A549 (cell line): ENCODE data around the gene PLCB1.

Experiments
- CHD2 ChIP-seq: fragments of 150-350 bp; IDR thresholded peaks from 2 replicates; pipeline ENCODE4 v1.6.1; 2014; ENCODE audit warnings: low read length; ENCODE audit not compliant: partially characterized antibody
- CTCF ChIP-seq: fragments of >200 bp; sonication (Bioruptor Twin); formaldehyde crosslinking; IDR thresholded peaks from 3 replicates; pipeline ENCODE4 v1.5.1; 2016
- E2F6 ChIP-seq: IDR thresholded peaks from 2 replicates; pipeline ENCODE4 v1.6.1; 2012; ENCODE audit warnings: low read depth, borderline replicate concordance
- EP300 ChIP-seq, 2 experiments: fragments of >200 bp; sonication (Bioruptor Twin); formaldehyde crosslinking; IDR thresholded peaks; 2 replicates in 1 of 2; 3 replicates in 1 of 2; pipeline ENCODE4 v1.6.1; 2016 to 2017
- GATA3 ChIP-seq: IDR thresholded peaks from 2 replicates; pipeline ENCODE4 v1.6.1; 2012; ENCODE audit warnings: borderline replicate concordance
- HDAC2 ChIP-seq: fragments of 200-600 bp; sonication (generic); IDR thresholded peaks from 2 replicates; pipeline ENCODE4 v1.6.1; 2016
- JUN ChIP-seq, 2 experiments: fragments of >200 bp; sonication (Bioruptor Twin); formaldehyde crosslinking; IDR thresholded peaks; 2 replicates in 1 of 2; 3 replicates in 1 of 2; pipeline ENCODE4 v1.6.1; 2016 to 2017
- JUNB ChIP-seq: fragments of >200 bp; sonication (Bioruptor Twin); formaldehyde crosslinking; IDR thresholded peaks from 2 replicates; pipeline ENCODE4 v1.6.1; 2016
- POLR2A ChIP-seq: IDR thresholded peaks from 2 replicates; pipeline ENCODE4 v1.6.1; 2012; ENCODE audit warnings: mild to moderate bottlenecking, low read length
- RCOR1 ChIP-seq: fragments of 150-350 bp; IDR thresholded peaks from 2 replicates; pipeline ENCODE4 v1.6.1; 2014; ENCODE audit warnings: antibody characterized with exemption, low read length, low read depth
- SMC3 ChIP-seq: fragments of >200 bp; sonication (Bioruptor Twin); formaldehyde crosslinking; IDR thresholded peaks from 3 replicates; pipeline ENCODE4 v1.6.1; 2018; ENCODE audit warnings: inconsistent platforms
- TP53 ChIP-seq: fragments of 250-450 bp; sonication (Bioruptor Pico); IDR thresholded peaks from 2 replicates; pipeline ENCODE4 v1.5.0; 2021; ENCODE audit warnings: mild to moderate bottlenecking, moderate library complexity
- TF ChIP-seq, protein P1 (sequence below): fragments of 450-650 bp; IDR thresholded peaks from 2 replicates; pipeline ENCODE4 v1.6.1; 2014; ENCODE audit warnings: antibody characterized with exemption

GRCh38 chr20:8464368-8464767 is 332.3 kb downstream of the PLCB1 start:
- TF ChIP-seq CHD2, result no peak
- TF ChIP-seq CTCF, result no peak
- no peak for TF ChIP-seq SMC3
- no peak for TF ChIP-seq E2F6
- TF ChIP-seq, protein P1, sequence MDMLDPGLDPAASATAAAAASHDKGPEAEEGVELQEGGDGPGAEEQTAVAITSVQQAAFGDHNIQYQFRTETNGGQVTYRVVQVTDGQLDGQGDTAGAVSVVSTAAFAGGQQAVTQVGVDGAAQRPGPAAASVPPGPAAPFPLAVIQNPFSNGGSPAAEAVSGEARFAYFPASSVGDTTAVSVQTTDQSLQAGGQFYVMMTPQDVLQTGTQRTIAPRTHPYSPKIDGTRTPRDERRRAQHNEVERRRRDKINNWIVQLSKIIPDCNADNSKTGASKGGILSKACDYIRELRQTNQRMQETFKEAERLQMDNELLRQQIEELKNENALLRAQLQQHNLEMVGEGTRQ, result no peak
- TF ChIP-seq POLR2A, result no peak
- TF ChIP-seq JUNB, result no peak
- TF ChIP-seq RCOR1, result no peak
- TF ChIP-seq TP53 (CRISPR knock-in tag), result no peak
- no peak for TF ChIP-seq HDAC2
- no peak for TF ChIP-seq GATA3
- no peak for TF ChIP-seq EP300 (IDR thresholded peaks at IDR 0.05)
- TF ChIP-seq JUN (IDR thresholded peaks at IDR 0.05), result no peak
